SK-N-SH treated with all-trans-retinoic acid at 6 μM for 48 hours (cell line): Measurements from ENCODE around the gene TRIM69.

ENCODE experiments used
- ARNTL ChIP-seq: fragments of 450-650 bp; formaldehyde crosslinking; IDR thresholded peaks from 2 replicates; pipeline ENCODE4 v1.5.0; 2020; ENCODE audit warnings: low read depth, mild to moderate bottlenecking, moderate library complexity, borderline replicate concordance
- BACH2 ChIP-seq: fragments of 250-450 bp; sonication (Bioruptor Pico); IDR thresholded peaks from 2 replicates; pipeline ENCODE4 v1.9.0; 2021; ENCODE audit warnings: mild to moderate bottlenecking, borderline replicate concordance
- CSDC2 ChIP-seq: fragments of 250-450 bp; sonication (Bioruptor Pico); IDR thresholded peaks from 2 replicates; pipeline ENCODE4 v1.5.0; 2020; ENCODE audit warnings: mild to moderate bottlenecking, moderate library complexity

GRCh38 chr15:44801797-44802196, 65.5 kb downstream of the TRIM69 start:
- no peak for TF ChIP-seq BACH2 (CRISPR knock-in tag)
- no peak for TF ChIP-seq ARNTL (CRISPR knock-in tag)
- TF ChIP-seq CSDC2, result no peak
